ENCODE measurements around the gene TRPC4AP. TPM values are rescaled to one million over a fixed set of nuclear protein-coding genes. Genes with fewer than 3 reads are reported as not detected.

TRPC4AP gene
- total RNA-seq, 1 donor from 2014 or later, result 95.6 TPM

DNA sequence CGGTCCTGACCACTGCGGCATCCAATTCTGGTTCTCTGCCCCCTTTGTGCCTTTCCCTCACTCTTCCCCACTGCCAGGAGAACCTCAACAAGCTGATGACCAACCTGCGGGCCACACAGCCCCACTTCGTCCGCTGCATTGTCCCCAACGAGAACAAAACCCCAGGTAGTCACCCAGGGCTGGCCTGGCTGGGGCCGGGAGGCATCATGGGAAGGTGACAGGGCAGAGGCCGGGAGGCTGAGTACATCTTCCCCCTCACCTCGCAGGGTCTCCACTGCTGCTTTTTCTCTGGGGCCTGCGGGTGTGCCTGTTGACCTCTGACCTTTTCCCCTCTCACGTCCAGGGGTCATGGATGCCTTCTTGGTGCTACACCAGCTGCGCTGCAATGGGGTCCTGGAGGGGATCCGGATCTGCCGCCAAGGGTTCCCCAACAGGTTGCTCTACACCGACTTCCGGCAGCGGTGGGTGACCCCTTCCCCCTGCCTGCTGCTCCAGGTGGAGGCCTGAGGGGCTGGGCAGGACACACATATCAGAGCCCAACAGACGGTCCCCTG, 101.9 kb downstream of the TRPC4AP start:
- TF ChIP-seq, protein P1, sequence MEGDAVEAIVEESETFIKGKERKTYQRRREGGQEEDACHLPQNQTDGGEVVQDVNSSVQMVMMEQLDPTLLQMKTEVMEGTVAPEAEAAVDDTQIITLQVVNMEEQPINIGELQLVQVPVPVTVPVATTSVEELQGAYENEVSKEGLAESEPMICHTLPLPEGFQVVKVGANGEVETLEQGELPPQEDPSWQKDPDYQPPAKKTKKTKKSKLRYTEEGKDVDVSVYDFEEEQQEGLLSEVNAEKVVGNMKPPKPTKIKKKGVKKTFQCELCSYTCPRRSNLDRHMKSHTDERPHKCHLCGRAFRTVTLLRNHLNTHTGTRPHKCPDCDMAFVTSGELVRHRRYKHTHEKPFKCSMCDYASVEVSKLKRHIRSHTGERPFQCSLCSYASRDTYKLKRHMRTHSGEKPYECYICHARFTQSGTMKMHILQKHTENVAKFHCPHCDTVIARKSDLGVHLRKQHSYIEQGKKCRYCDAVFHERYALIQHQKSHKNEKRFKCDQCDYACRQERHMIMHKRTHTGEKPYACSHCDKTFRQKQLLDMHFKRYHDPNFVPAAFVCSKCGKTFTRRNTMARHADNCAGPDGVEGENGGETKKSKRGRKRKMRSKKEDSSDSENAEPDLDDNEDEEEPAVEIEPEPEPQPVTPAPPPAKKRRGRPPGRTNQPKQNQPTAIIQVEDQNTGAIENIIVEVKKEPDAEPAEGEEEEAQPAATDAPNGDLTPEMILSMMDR (IDR thresholded peaks at IDR 0.05; ENCODE audit: unreplicated experiment), result no peak
- H3K9me3 Mint-ChIP-seq, result no peaks in the 10 kb centered on the region
- no peak overlapping the region for H3K4me3 Mint-ChIP-seq
- no peak overlapping the region for H3K27ac Mint-ChIP-seq
- DNase-seq (ENCODE audit: low spot score in 2 of 2, unreplicated experiment in 2 of 2), result no peak
- no peaks in the 10 kb centered on the region for H3K4me1 Mint-ChIP-seq
- H3K36me3 Mint-ChIP-seq, result peaks cover 3% of the 10 kb centered on the region
- peaks cover 3% of the 10 kb centered on the region for H3K27me3 Mint-ChIP-seq (ENCODE audit: low read depth)

DNA sequence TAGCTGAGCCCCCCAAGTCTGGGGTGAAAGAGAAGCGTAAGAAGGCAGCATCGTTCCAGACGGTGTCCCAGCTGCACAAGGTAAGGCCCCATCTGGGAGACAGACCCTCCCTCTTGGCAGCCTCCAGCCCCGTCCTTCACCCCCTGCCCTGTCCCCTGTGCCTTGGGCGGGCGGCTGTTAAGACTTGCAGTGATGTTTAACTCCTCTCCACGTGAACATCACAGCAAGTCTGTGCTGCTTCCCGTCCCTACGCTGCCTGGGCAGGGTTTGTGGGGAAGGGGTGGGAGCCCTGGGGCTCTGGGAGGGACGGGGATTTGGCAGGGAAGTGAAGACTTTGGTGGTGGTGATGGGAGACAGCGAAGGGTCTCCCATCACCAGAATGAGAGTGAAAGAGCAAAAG, 102.4 kb downstream of the TRPC4AP start:
- TF ChIP-seq, protein P1 (IDR thresholded peaks at IDR 0.05; ENCODE audit: unreplicated experiment), result no peak
- no peaks in the 10 kb centered on the region for H3K4me1 Mint-ChIP-seq
- no peak overlapping the region for H3K4me3 Mint-ChIP-seq
- H3K36me3 Mint-ChIP-seq, result peaks cover 3% of the 10 kb centered on the region
- DNase-seq (ENCODE audit: low spot score in 2 of 2, unreplicated experiment in 2 of 2), result no peak
- H3K9me3 Mint-ChIP-seq, result no peaks in the 10 kb centered on the region
- H3K27ac Mint-ChIP-seq, result no peak overlapping the region
- peaks cover 7% of the 10 kb centered on the region for H3K27me3 Mint-ChIP-seq (ENCODE audit: low read depth)

DNA sequence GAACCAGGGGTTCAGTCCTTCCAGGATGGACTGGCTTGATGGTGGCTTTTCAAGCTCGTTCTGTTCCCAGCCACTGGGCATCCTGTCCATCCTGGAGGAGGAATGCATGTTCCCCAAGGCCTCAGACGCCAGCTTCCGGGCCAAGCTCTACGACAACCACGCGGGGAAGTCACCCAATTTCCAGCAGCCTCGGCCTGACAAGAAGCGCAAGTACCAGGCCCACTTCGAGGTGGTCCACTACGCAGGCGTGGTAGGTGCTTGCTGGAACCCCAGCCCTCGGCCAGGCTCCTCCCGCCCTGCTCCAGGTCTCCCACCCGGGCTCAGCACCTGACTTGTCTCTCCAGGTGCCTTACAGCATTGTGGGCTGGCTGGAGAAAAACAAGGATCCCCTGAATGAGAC, 102.9 kb downstream of the TRPC4AP start:
- DNase-seq (ENCODE audit: low spot score in 2 of 2, unreplicated experiment in 2 of 2), result no peak
- TF ChIP-seq, protein P1 (IDR thresholded peaks at IDR 0.05; ENCODE audit: unreplicated experiment), result no peak
- Mint-ChIP-seq H3K36me3 (peaks cover 3% of the 10 kb centered on the region), H3K27ac (peak overlapping the region; percentile 21), H3K27me3 (ENCODE audit: low read depth) (peaks cover 9% of the 10 kb centered on the region), H3K9me3 (no peaks in the 10 kb centered on the region), H3K4me1 (no peaks in the 10 kb centered on the region), H3K4me3 (no peak overlapping the region)

DNA sequence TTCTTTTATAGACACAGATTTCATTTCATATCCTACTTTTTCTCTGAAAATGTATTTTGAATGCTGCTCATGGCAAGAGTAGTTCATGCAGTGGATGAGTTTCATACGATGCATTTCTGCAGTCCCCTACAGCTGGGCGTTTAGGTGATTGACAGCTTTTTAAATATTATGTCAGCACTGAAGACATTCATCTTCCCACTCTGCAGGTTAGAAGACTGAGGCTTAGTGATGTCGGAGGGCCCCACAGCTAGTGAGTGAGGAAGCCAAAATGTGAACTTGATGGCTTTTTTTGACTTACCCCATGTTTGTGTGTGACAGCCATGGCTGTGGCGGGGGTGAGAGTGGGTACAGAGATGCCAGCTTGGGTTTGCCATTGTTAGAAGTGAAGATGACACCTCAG, 103.5 kb downstream of the TRPC4AP start:
- no peaks in the 10 kb centered on the region for H3K9me3 Mint-ChIP-seq
- peaks cover 10% of the 10 kb centered on the region for H3K27me3 Mint-ChIP-seq (ENCODE audit: low read depth)
- no peak overlapping the region for H3K4me3 Mint-ChIP-seq
- peaks cover under 1% of the 10 kb centered on the region for H3K4me1 Mint-ChIP-seq
- H3K36me3 Mint-ChIP-seq, result no peaks in the 10 kb centered on the region
- DNase-seq (ENCODE audit: low spot score in 2 of 2, unreplicated experiment in 2 of 2), result no peak
- TF ChIP-seq, protein P1 (IDR thresholded peaks at IDR 0.05; ENCODE audit: unreplicated experiment), result no peak
- H3K27ac Mint-ChIP-seq, result no peak overlapping the region

DNA sequence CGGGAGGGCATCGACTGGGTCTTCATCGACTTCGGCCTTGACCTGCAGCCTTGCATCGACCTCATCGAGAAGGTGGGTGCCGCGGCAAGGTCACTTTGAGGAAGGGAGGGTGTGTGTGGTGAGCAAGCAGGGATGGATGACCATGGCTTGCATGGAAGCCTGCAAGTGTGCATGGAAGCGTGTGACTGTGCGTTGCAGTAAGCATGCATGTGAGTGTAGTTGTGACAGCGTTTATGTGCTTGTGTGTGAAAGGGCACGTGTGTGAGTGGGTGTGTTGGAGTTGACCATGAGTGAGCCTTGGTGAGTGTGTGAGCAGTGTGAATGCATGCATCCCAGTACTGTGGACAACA, 104.4 kb downstream of the TRPC4AP start:
- Mint-ChIP-seq H3K36me3 (no peaks in the 10 kb centered on the region), H3K9me3 (no peaks in the 10 kb centered on the region), H3K27me3 (ENCODE audit: low read depth) (peaks cover 19% of the 10 kb centered on the region), H3K4me1 (peaks cover 3% of the 10 kb centered on the region), H3K27ac (no peak overlapping the region), H3K4me3 (no peak overlapping the region)
- DNase-seq (ENCODE audit: low spot score in 2 of 2, unreplicated experiment in 2 of 2), result no peak
- TF ChIP-seq, protein P1 (IDR thresholded peaks at IDR 0.05; ENCODE audit: unreplicated experiment), result no peak
